Activated naive CD8-positive, alpha-beta T cell treated with anti-CD3 and anti-CD28 coated beads, Interleukin-2, amount 50 U/mL, for 16 hours (primary cell): ENCODE data around the gene SLC9A2.

ENCODE experiments used
- DNase-seq: peaks from one replicate; pipeline ENCODE4 v3.0.0-alpha.2; 2020; ENCODE audit warnings: low read depth, low spot score

SLC9A2 gene

GRCh38 chr2:102735416-102736109 is 116.2 kb downstream of the SLC9A2 start:
- DNase-seq, result no peak

DNA sequence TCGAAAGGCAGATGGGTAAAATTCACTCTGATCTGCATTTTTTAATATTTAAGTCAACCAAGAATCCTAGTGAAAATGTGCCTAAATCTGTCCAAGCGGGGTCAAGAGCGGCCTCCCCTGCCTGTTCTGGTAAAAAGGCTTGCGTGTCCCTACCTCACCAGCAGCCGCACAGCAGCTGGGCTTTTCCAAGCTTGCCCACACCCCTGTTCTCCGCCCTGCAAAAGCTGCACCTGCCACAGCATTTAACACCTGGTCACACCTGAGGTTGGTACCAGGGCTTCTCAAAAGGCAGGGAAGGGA is 116.7 kb downstream of the SLC9A2 start:
- no peak for DNase-seq

DNA sequence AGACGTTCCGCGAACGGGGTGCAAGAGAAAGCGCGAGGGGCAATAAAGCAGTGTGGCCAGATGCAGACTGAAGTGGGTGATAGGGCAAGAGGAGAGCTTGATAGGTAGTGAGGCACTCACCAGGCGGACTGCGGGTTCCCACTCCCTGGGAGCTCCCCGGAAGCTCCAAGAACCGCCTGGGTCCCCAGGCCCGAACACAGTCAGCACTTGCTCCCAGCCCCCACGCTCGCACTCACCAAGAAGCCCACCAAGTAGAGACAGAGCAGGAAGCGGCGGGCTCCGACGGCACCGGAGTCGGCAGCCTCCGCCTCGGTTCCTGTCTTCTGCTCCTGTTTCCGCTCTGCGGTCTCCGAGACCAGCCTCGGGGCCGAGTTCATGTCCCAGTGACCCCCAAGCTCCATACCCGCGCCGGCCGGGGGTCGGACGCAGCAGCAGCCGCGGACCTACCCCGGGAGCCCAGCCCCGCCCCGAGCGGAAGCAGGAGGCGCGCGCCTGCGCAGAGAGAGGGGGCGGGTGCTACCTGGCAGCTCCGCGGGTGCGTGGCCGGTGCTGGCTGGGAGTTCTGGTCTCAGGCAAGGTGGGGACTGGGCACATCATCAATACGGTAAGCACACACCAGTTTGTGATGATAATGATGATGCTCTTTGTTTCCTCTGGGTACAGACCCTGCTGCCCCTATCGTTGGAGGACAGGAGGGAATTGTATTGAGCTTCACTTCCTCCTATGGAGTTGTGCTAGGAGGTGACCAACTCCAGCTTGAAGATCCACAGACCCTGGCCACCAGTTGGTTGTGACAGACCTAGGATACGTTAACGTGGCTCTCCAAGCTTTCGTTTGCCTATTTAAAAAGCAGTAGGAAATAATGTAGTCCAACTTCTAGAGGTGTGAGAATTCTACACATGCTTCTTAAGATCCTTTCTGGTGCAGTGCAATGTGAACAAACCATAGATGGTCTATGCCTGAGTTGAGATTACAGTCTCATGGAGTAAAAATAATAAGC is 117.4 kb downstream of the SLC9A2 start:
- DNase-seq, result peak; percentile 78

DNA sequence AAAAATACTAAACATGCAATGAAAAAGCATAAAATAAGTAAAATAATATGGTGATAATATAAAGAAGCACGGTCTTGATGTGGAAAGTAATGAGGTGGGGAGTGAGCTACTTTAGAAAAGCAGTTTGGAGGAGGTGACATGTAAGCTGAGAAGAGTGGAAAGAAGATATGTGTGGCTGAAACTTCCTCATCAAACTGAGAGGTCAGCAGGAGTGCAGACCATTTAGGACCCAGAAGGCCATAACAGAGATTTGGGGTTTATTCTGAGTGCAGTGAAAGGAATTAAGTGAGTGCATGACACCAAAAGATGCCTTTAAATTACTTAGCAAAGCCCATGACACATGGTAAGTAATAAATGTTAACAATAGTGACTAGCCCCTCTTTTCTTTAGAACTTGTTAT is 118.1 kb downstream of the SLC9A2 start:
- no peak for DNase-seq

GRCh38 chr2:102743259-102743658 is 123.9 kb downstream of the SLC9A2 start:
- no peak for DNase-seq

DNA sequence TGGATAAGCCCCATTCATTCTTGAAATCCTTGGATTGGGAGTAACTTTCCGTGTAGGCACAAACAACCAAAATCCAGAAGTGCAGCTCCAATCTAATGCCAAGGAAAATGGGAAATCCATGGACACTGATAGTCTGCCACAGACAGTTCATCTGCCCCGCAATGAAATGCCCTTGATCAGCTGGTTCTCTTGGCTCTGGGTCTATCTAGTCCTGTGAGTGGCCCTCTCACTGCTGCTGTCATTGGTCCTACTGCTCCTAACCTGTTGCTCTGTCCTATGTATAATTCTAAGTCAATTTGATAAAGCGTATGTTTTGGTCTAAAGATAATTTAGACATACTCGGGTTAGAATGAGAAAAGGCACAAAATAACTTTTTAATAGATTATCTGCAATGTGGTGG is 128.8 kb downstream of the SLC9A2 start:
- no peak for DNase-seq

GRCh38 chr2:102749938-102750337 is 130.6 kb downstream of the SLC9A2 start:
- no peak for DNase-seq

DNA sequence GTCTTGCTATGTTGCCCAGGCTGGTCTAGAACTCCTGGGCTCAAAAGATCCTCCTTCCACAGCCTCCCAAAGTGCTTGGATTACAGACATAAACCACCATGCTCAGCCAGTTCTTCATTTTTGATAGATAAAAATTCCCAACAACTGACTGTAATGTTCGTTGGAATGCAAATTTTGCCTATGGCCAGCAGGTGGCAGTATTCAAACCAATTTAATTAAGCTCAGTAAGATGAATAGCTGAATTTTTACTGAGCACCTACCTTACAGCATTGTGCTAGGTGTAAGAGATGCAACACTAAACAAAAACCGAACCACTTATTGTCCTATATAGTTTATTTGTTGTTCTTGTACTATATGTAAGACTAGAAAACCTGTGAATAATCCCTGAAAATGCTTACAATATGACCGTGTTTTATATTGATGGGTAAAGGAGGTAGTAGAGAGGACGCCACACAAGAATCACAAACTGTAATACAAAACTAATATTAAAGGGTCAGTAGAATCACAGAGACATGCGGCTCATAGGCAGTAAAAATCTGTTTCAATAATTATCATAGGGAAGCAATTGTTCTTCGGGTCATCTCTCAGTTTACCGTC is 134.3 kb downstream of the SLC9A2 start:
- DNase-seq, result no peak

DNA sequence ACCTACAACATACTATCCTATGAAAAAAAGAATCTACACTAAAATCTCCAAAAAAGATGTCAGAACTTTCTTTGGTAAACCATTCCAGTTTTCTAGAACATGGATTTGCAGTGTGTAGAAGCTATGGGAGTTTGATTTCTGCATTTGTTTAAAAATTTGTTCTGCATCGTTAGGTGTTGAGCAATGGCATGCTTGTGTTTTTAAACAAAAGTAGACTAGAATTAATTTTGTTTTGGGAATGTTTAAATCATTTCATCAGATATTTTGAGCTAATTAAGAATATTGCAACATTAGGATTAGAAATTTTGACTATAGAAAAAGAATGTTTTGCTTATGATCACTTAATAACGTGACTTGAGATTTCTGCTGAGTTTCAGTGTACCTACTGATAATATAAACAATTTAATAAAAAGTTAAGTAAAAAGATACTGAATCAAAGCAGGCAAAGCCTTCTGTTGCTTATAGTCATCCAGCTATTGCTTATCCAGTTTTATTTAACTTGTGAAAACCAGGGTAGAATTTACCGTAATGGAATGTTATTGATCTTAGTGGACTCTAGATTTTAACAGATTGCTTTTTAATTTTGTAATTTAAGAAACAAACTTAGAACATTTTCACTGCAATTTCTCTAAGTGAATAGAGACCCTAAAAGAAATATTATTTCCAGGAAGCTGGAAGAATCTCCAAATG is 135.2 kb downstream of the SLC9A2 start:
- no peak for DNase-seq

DNA sequence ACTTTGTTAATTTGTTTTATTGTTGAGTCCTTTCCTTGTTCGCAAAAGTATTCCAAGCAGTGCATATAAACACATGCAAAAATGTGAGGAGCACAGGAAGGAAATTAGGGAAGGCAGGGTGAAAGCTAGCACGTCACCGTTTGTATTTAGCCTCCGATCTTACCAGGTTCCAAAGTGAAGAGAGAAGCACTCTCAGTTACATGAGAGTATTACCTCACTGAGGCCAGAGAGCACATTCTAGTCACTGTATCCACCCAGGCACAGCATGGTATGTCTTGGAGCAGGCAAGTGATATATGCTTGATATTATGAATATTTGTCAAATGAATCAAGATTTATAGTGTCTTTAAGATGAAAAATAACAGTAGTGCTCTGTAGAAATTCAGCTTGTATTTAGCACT is 135.9 kb downstream of the SLC9A2 start:
- no peak for DNase-seq

- no peak for DNase-seq
Measured at GRCh38 chr2:102758439-102758838, 139.1 kb downstream of the SLC9A2 start.
